ENCODE measurements around the gene UBE3D.

- TF ChIP-seq ZFP3 (tag by site-specific recombination; IDR thresholded peaks at IDR 0.05; ENCODE audit: low read depth) (no peak), HOXA7 (CRISPR knock-in tag; IDR thresholded peaks at IDR 0.05; ENCODE audit: borderline replicate concordance) (no peak), CTCF (tag by site-specific recombination; IDR thresholded peaks at IDR 0.05) (no peak), ZNF280D (tag by site-specific recombination; IDR thresholded peaks at IDR 0.05) (no peak), ZNF274 (IDR thresholded peaks at IDR 0.05; ENCODE audit: low read length) (no peak), ZNF274 (tag by site-specific recombination; IDR thresholded peaks at IDR 0.05; ENCODE audit: borderline replicate concordance) (no peak), ZNF148 (tag by site-specific recombination; IDR thresholded peaks at IDR 0.05; ENCODE audit: borderline replicate concordance) (no peak), ZNF292 (tag by site-specific recombination; IDR thresholded peaks at IDR 0.05; ENCODE audit: borderline replicate concordance, low read depth) (no peak), SETDB1 (IDR thresholded peaks at IDR 0.05; ENCODE audit: insufficient read length, low read length) (no peak), GLI4 (tag by site-specific recombination; IDR thresholded peaks at IDR 0.05) (no peak)
Observed at GRCh38 chr6:82955841-82956240, 109.8 kb downstream of the UBE3D start.

Measured in HEK293 (cell line).